ENCODE measurements around the gene SALL2.

DNA sequence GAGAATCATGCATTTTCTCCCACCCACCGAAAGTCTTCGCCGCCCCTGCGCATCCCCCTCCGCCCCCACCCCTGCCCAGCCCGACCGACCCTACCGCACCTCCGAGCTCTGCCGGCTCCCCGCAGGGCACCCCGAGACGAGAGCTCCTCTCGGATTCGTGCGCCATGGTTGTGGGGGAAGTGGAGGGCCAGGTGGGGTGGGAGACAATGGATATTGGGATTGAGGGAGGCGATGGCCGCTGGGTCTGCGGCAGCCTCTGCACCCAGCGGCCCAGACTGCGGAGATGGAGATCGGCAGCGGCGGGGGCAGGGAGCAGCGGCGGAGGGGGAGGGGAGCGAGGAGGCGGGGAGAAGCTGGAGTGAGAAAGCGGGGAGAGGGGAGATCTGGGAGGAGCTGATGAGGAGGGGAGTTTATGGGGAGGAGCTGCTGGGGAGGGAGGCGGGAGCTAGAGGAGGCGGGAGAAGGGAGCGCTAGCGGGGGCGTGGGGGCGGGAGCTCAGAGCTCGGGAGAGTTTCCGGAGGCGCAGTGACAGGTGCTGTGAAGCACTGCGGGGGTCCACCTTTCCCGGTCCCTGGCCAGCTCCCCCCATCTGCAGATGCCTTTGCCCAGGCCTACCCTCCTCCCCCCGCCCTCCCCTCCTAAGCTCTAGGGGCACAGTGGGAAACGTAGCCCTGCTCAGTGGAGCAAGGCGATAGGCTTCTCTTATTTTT is at the start of gene SALL2:
- TF ChIP-seq CTCF (IDR thresholded peaks at IDR 0.05 in 8 of 11, conservative IDR thresholded peaks at IDR 0.05 in 3 of 11) (no peak), POLR2AphosphoS5 (IDR thresholded peaks at IDR 0.05) (peak; percentile 26 to 60 (median 59)), POLR2A (IDR thresholded peaks at IDR 0.05) (no peak)

All from spleen (tissue), 7 donors.